Measurements from ENCODE around the gene NLE1.
"Not testable (repeated sequence)": the region's sequence is repeated elsewhere in the genome, so short reads cannot be mapped to it uniquely, and the experiment has no call there.

Gene NLE1

GRCh38 chr17:35163886-35164285 is 21.8 kb upstream of the NLE1 start:
- in situ Hi-C loops (cut with HindIII; ENCODE audit: low sequenced_read_pairs): no loop called here

- in situ Hi-C loops (cut with HindIII; ENCODE audit: low sequenced_read_pairs): no loop called here
Measured at GRCh38 chr17:35162755-35163154, 20.7 kb upstream of the NLE1 start.

GRCh38 chr17:35161281-35161761 is 19.2 kb upstream of the NLE1 start:
- in situ Hi-C loops (cut with HindIII; ENCODE audit: low sequenced_read_pairs): no loop called here

- in situ Hi-C loops (cut with HindIII; ENCODE audit: low sequenced_read_pairs): no loop called here
Measured at GRCh38 chr17:35160354-35161201, 18.5 kb upstream of the NLE1 start.

GRCh38 chr17:35159940-35160339 is 17.8 kb upstream of the NLE1 start:
- in situ Hi-C loops (cut with HindIII; ENCODE audit: low sequenced_read_pairs): no loop called here

GRCh38 chr17:35155246-35155645 is 13.1 kb upstream of the NLE1 start:
- in situ Hi-C loops (cut with HindIII; ENCODE audit: low sequenced_read_pairs): no loop called here

- in situ Hi-C loops (cut with HindIII; ENCODE audit: low sequenced_read_pairs): no loop called here
Measured at GRCh38 chr17:35154196-35155165, 12.4 kb upstream of the NLE1 start.

- in situ Hi-C loops (cut with HindIII; ENCODE audit: low sequenced_read_pairs): no loop called here
Measured at GRCh38 chr17:35152421-35153140, 10.5 kb upstream of the NLE1 start.

- in situ Hi-C loops (cut with HindIII; ENCODE audit: low sequenced_read_pairs): not testable (repeated sequence)
Measured at GRCh38 chr17:35151080-35151479, 9.0 kb upstream of the NLE1 start.

- in situ Hi-C loops (cut with HindIII; ENCODE audit: low sequenced_read_pairs): loop anchor here (25.0 kb wide), 2 partner anchors 638 to 738 kb away; no protein-coding TSS in a partner anchor
Measured at GRCh38 chr17:35149941-35150340, 7.8 kb upstream of the NLE1 start.

- in situ Hi-C loops (cut with HindIII; ENCODE audit: low sequenced_read_pairs): loop anchor here (25.0 kb wide), 2 partner anchors 636 to 736 kb away; no protein-coding TSS in a partner anchor
Measured at GRCh38 chr17:35148144-35148543, 6.0 kb upstream of the NLE1 start.

- in situ Hi-C loops (cut with HindIII; ENCODE audit: low sequenced_read_pairs): loop anchor here (25.0 kb wide), 2 partner anchors 635 to 735 kb away; no protein-coding TSS in a partner anchor
Measured at GRCh38 chr17:35147375-35147905, 5.3 kb upstream of the NLE1 start, which contains the start of gene UNC45B. UNC45B (plus strand) TSS chr17:35147817; CDS start chr17:35148264, 447 bp downstream.

GRCh38 chr17:35146214-35146833 is 4.2 kb upstream of the NLE1 start:
- in situ Hi-C loops (cut with HindIII; ENCODE audit: low sequenced_read_pairs): loop anchor here (25.0 kb wide), 2 partner anchors 634 to 734 kb away; no protein-coding TSS in a partner anchor

GRCh38 chr17:35144840-35145239 is 2.7 kb upstream of the NLE1 start:
- in situ Hi-C loops (cut with HindIII; ENCODE audit: low sequenced_read_pairs): loop anchor here (25.0 kb wide), 2 partner anchors 633 to 733 kb away; no protein-coding TSS in a partner anchor

GRCh38 chr17:35142467-35142796 is 329 bp upstream of the NLE1 start:
- in situ Hi-C loops (cut with HindIII; ENCODE audit: low sequenced_read_pairs): loop anchor here (25.0 kb wide), 2 partner anchors 630 to 730 kb away; no protein-coding TSS in a partner anchor

- in situ Hi-C loops (cut with HindIII; ENCODE audit: low sequenced_read_pairs): loop anchor here (25.0 kb wide), 2 partner anchors 626 to 726 kb away; no protein-coding TSS in a partner anchor
Measured at GRCh38 chr17:35138218-35138617, 3.9 kb downstream of the NLE1 start.

- in situ Hi-C loops (cut with HindIII; ENCODE audit: low sequenced_read_pairs): loop anchor here (25.0 kb wide), 2 partner anchors 623 to 723 kb away; no protein-coding TSS in a partner anchor
Measured at GRCh38 chr17:35135322-35135721, 6.8 kb downstream of the NLE1 start.

- in situ Hi-C loops (cut with HindIII; ENCODE audit: low sequenced_read_pairs): loop anchor here (25.0 kb wide), 2 partner anchors 621 to 721 kb away; no protein-coding TSS in a partner anchor
Measured at GRCh38 chr17:35132816-35133550, 9.1 kb downstream of the NLE1 start.

GRCh38 chr17:35132099-35132498 is 10.0 kb downstream of the NLE1 start:
- in situ Hi-C loops (cut with HindIII; ENCODE audit: low sequenced_read_pairs): loop anchor here (25.0 kb wide), 2 partner anchors 620 to 720 kb away; no protein-coding TSS in a partner anchor

All from DLD1 (cell line).